ENCODE data around the gene CD2. TPM values are rescaled to one million over a fixed set of nuclear protein-coding genes. Genes with fewer than 3 reads are reported as not detected.

CD2 gene
- polyA plus RNA-seq, 3 donors, result 0.89 to 3.6 (median 2.1) TPM

DNA sequence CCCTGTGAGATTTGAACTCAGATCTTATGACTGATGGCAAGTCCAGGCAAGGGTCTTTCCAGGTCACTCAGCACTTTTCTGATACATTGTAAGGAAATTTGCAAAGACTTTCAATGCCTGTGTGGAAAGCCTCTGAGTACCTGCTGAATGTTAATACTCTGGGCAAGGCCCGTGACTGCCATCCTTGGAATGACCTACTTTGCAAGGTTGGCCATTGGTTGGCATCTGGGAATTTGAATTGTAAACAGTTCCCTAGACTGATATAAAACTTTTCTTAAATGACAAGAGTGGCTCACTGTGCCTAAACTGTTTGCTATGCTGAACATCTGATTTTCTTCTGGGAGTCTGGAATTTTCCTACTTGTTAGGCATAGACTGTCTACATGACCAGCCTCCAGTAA is 57.1 kb downstream of the CD2 start:
- Mint-ChIP-seq H3K36me3 (no peaks in the 10 kb centered on the region), H3K27ac (no peak overlapping the region), H3K4me1 (peaks cover 14% of the 10 kb centered on the region), H3K27me3 (ENCODE audit: low read depth in 3 of 3) (no peaks in the 10 kb centered on the region), H3K4me3 (no peak overlapping the region), H3K9me3 (peaks cover 0 to 13% (median 7%) of the 10 kb centered on the region in 7 donors)
- Histone ChIP-seq H3K4me1 (ENCODE audit: control insufficient read depth in 1 of 2, insufficient read depth in 2 of 2, low read length in 2 of 2) (no peaks in the 10 kb centered on the region), H3K27me3 (ENCODE audit: control insufficient read depth in 2 of 2, insufficient read depth in 2 of 2, low read length in 2 of 2) (no peaks in the 10 kb centered on the region), H3K79me2 (ENCODE audit: insufficient read depth, low read length) (no peaks in the 10 kb centered on the region), H4K20me1 (ENCODE audit: insufficient read depth, low read length) (no peaks in the 10 kb centered on the region), H3K4me2 (replicated peaks; ENCODE audit: extremely low read depth, low read length, poor library complexity, severe bottlenecking) (no peak overlapping the region), H3K4me3 (replicated peaks in 1 of 3; ENCODE audit: low read depth in 2 of 3, low read length in 3 of 3) (no peak overlapping the region), H3K9ac (ENCODE audit: insufficient read depth, low read length, poor library complexity, severe bottlenecking) (no peak overlapping the region), H2AFZ (ENCODE audit: insufficient read depth, low read depth, low read length, poor library complexity, severe bottlenecking) (no peak overlapping the region), H3K27ac (ENCODE audit: low read depth in 1 of 2, low read length in 2 of 2) (no peak overlapping the region), H3K36me3 (replicated peaks in 1 of 2; ENCODE audit: control insufficient read depth in 1 of 2, insufficient read depth in 2 of 2, low read length in 2 of 2) (no peaks in the 10 kb centered on the region), H3K9me3 (replicated peaks in 1 of 2; ENCODE audit: control insufficient read depth in 1 of 2, insufficient read depth in 1 of 2, low read length in 2 of 2) (peaks cover 0 to 4% of the 10 kb centered on the region in 2 donors)
- intact Hi-C loops (cut with micrococcal nuclease), result loop anchor here in 1 of 2 donors (10.0 kb wide), 1 partner anchor 47 kb away; no protein-coding TSS in a partner anchor
- 100% methylated on average over 1 of the region's 1 CpG for WGBS (ENCODE audit: insufficient coverage)
- no peak for DNase-seq
- TF ChIP-seq CTCF (IDR thresholded peaks at IDR 0.05), result no peak

- Histone ChIP-seq H3K27ac (ENCODE audit: low read depth in 1 of 2, low read length in 2 of 2) (no peak overlapping the region), H3K9me3 (replicated peaks in 1 of 2; ENCODE audit: control insufficient read depth in 1 of 2, insufficient read depth in 1 of 2, low read length in 2 of 2) (peaks cover 0 to 4% of the 10 kb centered on the region in 2 donors), H3K79me2 (ENCODE audit: insufficient read depth, low read length) (no peaks in the 10 kb centered on the region), H3K4me1 (ENCODE audit: control insufficient read depth in 1 of 2, insufficient read depth in 2 of 2, low read length in 2 of 2) (no peaks in the 10 kb centered on the region), H2AFZ (ENCODE audit: insufficient read depth, low read depth, low read length, poor library complexity, severe bottlenecking) (no peak overlapping the region), H3K9ac (ENCODE audit: insufficient read depth, low read length, poor library complexity, severe bottlenecking) (no peak overlapping the region), H3K27me3 (ENCODE audit: control insufficient read depth in 2 of 2, insufficient read depth in 2 of 2, low read length in 2 of 2) (no peaks in the 10 kb centered on the region), H3K4me3 (replicated peaks in 1 of 3; ENCODE audit: low read depth in 2 of 3, low read length in 3 of 3) (no peak overlapping the region), H3K4me2 (replicated peaks; ENCODE audit: extremely low read depth, low read length, poor library complexity, severe bottlenecking) (no peak overlapping the region), H4K20me1 (ENCODE audit: insufficient read depth, low read length) (no peaks in the 10 kb centered on the region), H3K36me3 (replicated peaks in 1 of 2; ENCODE audit: control insufficient read depth in 1 of 2, insufficient read depth in 2 of 2, low read length in 2 of 2) (no peaks in the 10 kb centered on the region)
- no CpG with 5 or more reads among the region's 4 CpGs for WGBS (ENCODE audit: insufficient coverage)
- no peak for DNase-seq
- TF ChIP-seq CTCF (IDR thresholded peaks at IDR 0.05), result no peak
- intact Hi-C loops (cut with micrococcal nuclease), result loop anchor here (5.0 to 10.0 kb wide), 2 partner anchors 50 to 78 kb away; no protein-coding TSS in a partner anchor
- Mint-ChIP-seq H3K4me3 (no peak overlapping the region), H3K9me3 (peaks cover 0 to 13% (median 7%) of the 10 kb centered on the region in 7 donors), H3K27ac (no peak overlapping the region), H3K4me1 (peaks cover 9% of the 10 kb centered on the region), H3K27me3 (ENCODE audit: low read depth in 3 of 3) (no peaks in the 10 kb centered on the region), H3K36me3 (no peaks in the 10 kb centered on the region)
Measured at GRCh38 chr1:116814926-116815723, 60.9 kb downstream of the CD2 start.
